KMS-11 (cell line): ENCODE measurements around the gene EYA4.

ENCODE experiments used
- H2AFZ ChIP-seq: fragments of 200-600 bp; sonication (generic); 2 replicates; pipeline ENCODE4 v1.6.1; 2016; ENCODE audit warnings: antibody characterized with exemption, mixed run types, low read depth
- H3K27ac ChIP-seq: fragments of 200-600 bp; sonication (generic); 2 replicates; pipeline ENCODE4 v1.6.1; 2016; ENCODE audit warnings: mild to moderate bottlenecking, mixed run types
- H3K27me3 ChIP-seq: fragments of 200-600 bp; sonication (generic); 2 replicates; pipeline ENCODE4 v1.6.1; 2017; ENCODE audit warnings: mild to moderate bottlenecking, low read depth, mixed run types, moderate library complexity; ENCODE audit not compliant: insufficient read depth
- H3K36me3 ChIP-seq: fragments of 200-600 bp; sonication (generic); 2 replicates; pipeline ENCODE4 v1.6.1; 2017; ENCODE audit warnings: mild to moderate bottlenecking, mixed run types; ENCODE audit not compliant: insufficient read depth
- H3K4me1 ChIP-seq: fragments of 200-600 bp; sonication (generic); 2 replicates; pipeline ENCODE4 v1.6.1; 2016; ENCODE audit warnings: mild to moderate bottlenecking, low read depth, mixed run types; ENCODE audit not compliant: poor library complexity, severe bottlenecking
- H3K4me2 ChIP-seq: fragments of 200-600 bp; sonication (generic); 2 replicates; pipeline ENCODE4 v1.7.0; 2016; ENCODE audit warnings: mild to moderate bottlenecking, mixed run types
- H3K4me3 ChIP-seq: fragments of 200-600 bp; sonication (generic); IDR thresholded peaks from 2 replicates; pipeline ENCODE4 v1.6.1; 2017; ENCODE audit warnings: low read depth, low read length, mixed read lengths; ENCODE audit not compliant: insufficient read depth
- H3K79me2 ChIP-seq: fragments of 200-600 bp; sonication (generic); 2 replicates; pipeline ENCODE4 v1.6.1; 2016; ENCODE audit warnings: low read depth, mixed run types; ENCODE audit not compliant: insufficient read depth
- H3K9ac ChIP-seq: fragments of 200-600 bp; sonication (generic); 2 replicates; pipeline ENCODE4 v1.6.1; 2016; ENCODE audit warnings: mild to moderate bottlenecking, mixed run types
- H4K20me1 ChIP-seq: fragments of 200-600 bp; sonication (generic); 2 replicates; pipeline ENCODE4 v1.6.1; 2016; ENCODE audit warnings: mild to moderate bottlenecking, mixed run types; ENCODE audit not compliant: insufficient read depth
- CTCF ChIP-seq: fragments of 200-600 bp; sonication (generic); conservative IDR thresholded peaks from 2 replicates; pipeline ENCODE4 v1.6.1; 2017; ENCODE audit warnings: low read depth, mild to moderate bottlenecking, antibody characterized with exemption, low read length, moderate library complexity, mixed read lengths

The EYA4 gene

GRCh38 chr6:133306931-133307330 is 65.8 kb downstream of the EYA4 start:
- Histone ChIP-seq H3K9ac (no peak overlapping the region), H3K4me1 (no peaks in the 10 kb centered on the region), H3K4me2 (no peak overlapping the region), H3K27me3 (no peaks in the 10 kb centered on the region), H3K4me3 (no peak overlapping the region), H2AFZ (no peak overlapping the region), H3K36me3 (no peaks in the 10 kb centered on the region), H3K79me2 (no peaks in the 10 kb centered on the region), H3K27ac (no peak overlapping the region), H4K20me1 (no peaks in the 10 kb centered on the region)
- no peak for TF ChIP-seq CTCF

- Histone ChIP-seq H3K36me3 (no peaks in the 10 kb centered on the region), H4K20me1 (no peaks in the 10 kb centered on the region), H3K4me2 (no peak overlapping the region), H3K79me2 (no peaks in the 10 kb centered on the region), H3K9ac (no peak overlapping the region), H3K4me1 (no peaks in the 10 kb centered on the region), H3K27me3 (no peaks in the 10 kb centered on the region), H3K4me3 (no peak overlapping the region), H3K27ac (no peak overlapping the region), H2AFZ (no peak overlapping the region)
- no peak for TF ChIP-seq CTCF
Observed at GRCh38 chr6:133309579-133309978, 68.4 kb downstream of the EYA4 start.

GRCh38 chr6:133312006-133312405 is 70.8 kb downstream of the EYA4 start:
- no peak overlapping the region for H3K9ac ChIP-seq
- peaks cover 5% of the 10 kb centered on the region for H3K4me1 ChIP-seq
- H3K36me3 ChIP-seq = no peaks in the 10 kb centered on the region
- no peak overlapping the region for H2AFZ ChIP-seq
- no peak overlapping the region for H3K4me3 ChIP-seq
- no peaks in the 10 kb centered on the region for H3K79me2 ChIP-seq
- no peak for TF ChIP-seq CTCF
- H4K20me1 ChIP-seq = no peaks in the 10 kb centered on the region
- no peaks in the 10 kb centered on the region for H3K27me3 ChIP-seq
- H3K27ac ChIP-seq = no peak overlapping the region
- H3K4me2 ChIP-seq = no peak overlapping the region

GRCh38 chr6:133313068-133313467 is 71.9 kb downstream of the EYA4 start:
- Histone ChIP-seq H2AFZ (no peak overlapping the region), H3K27ac (no peak overlapping the region), H4K20me1 (no peaks in the 10 kb centered on the region), H3K79me2 (no peaks in the 10 kb centered on the region), H3K4me2 (no peak overlapping the region), H3K4me1 (peaks cover 5% of the 10 kb centered on the region), H3K4me3 (no peak overlapping the region), H3K27me3 (no peaks in the 10 kb centered on the region), H3K9ac (no peak overlapping the region), H3K36me3 (no peaks in the 10 kb centered on the region)
- no peak for TF ChIP-seq CTCF
